H1 (cell line): ENCODE measurements around the gene KMT2A. TPM values are rescaled to one million over a fixed set of nuclear protein-coding genes. Genes with fewer than 3 reads are reported as not detected.

Experiments
- CTCF ChIA-PET: fragments of 300-600 bp; sonication (Branson Sonifier 250); formaldehyde crosslinking; loops from one replicate; lab custom pipeline; 2021; ENCODE audit not compliant: partially characterized antibody; lab: Charles Lee
- POLR2A ChIA-PET: fragments of 300-600 bp; sonication (Branson Sonifier 250); formaldehyde crosslinking; loops from one replicate; lab custom pipeline; 2021; ENCODE audit warnings: inconsistent platforms; ENCODE audit not compliant: partially characterized antibody; lab: Charles Lee
- DNase-seq, 2 experiments: peaks; one replicate each; pipeline versions ENCODE4 v3.0.0 to v3.0.0-alpha.2; 2010 to 2022; ENCODE audit warnings: low spot score in 2 of 2, low read depth in 1 of 2, mixed read lengths in 1 of 2
- FAIRE-seq: peaks from 2 replicates; lab custom pipeline; 2011; peaks lifted over from hg19 to GRCh38; lab: Jason Lieb, UNC
- H2AFZ ChIP-seq: 2 replicates; pipeline ENCODE4 v1.8.1; 2012; ENCODE audit warnings: low read length, inconsistent platforms
- H2AK5ac ChIP-seq: 2 replicates; pipeline ENCODE4 v1.6.1; 2013; ENCODE audit warnings: low read depth, low read length
- H2BK120ac ChIP-seq: replicated peaks from 2 replicates; pipeline ENCODE3; 2013; ENCODE audit warnings: low read depth, low read length, inconsistent platforms
- H2BK12ac ChIP-seq: 2 replicates; pipeline ENCODE4 v1.6.1; 2013; ENCODE audit warnings: low read depth, low read length
- H2BK15ac ChIP-seq: 2 replicates; pipeline ENCODE4 v1.6.1; 2013; ENCODE audit warnings: low read length
- H2BK20ac ChIP-seq: 2 replicates; pipeline ENCODE4 v1.6.1; 2013; ENCODE audit warnings: low read length
- H2BK5ac ChIP-seq: 2 replicates; pipeline ENCODE4 v1.6.1; 2013; ENCODE audit warnings: low read depth, low read length
- H3K14ac ChIP-seq: 2 replicates; pipeline ENCODE4 v1.6.1; 2013; ENCODE audit warnings: inconsistent platforms; ENCODE audit not compliant: insufficient read length
- H3K18ac ChIP-seq: 2 replicates; pipeline ENCODE4 v1.6.1; 2013; ENCODE audit warnings: low read length; ENCODE audit errors: extremely low read depth
- H3K23ac ChIP-seq: 2 replicates; pipeline ENCODE4 v1.6.1; 2013; ENCODE audit warnings: inconsistent platforms; ENCODE audit not compliant: insufficient read length
- H3K23me2 ChIP-seq: 2 replicates; pipeline ENCODE4 v1.6.1; 2013; ENCODE audit warnings: low read depth, low read length
- H3K27ac ChIP-seq: 2 replicates; pipeline ENCODE4 v1.6.1; 2011; ENCODE audit warnings: low read depth, low read length, inconsistent platforms
- H3K27me3 ChIP-seq, 4 experiments: replicated peaks in 1 of 4; 1 replicate in 1 of 4; 2 replicates in 3 of 4; pipeline versions ENCODE4 v1.6.1 to v1.8.1; 2011 to 2013; ENCODE audit warnings: low read length in 3 of 4, mild to moderate bottlenecking in 3 of 4, inconsistent platforms in 2 of 4, mixed read lengths in 2 of 4, moderate library complexity in 1 of 4; ENCODE audit not compliant: control insufficient read depth in 3 of 4, insufficient read depth in 3 of 4; ENCODE audit errors: extremely low read depth in 1 of 4
- H3K36me3 ChIP-seq, 4 experiments: 2 replicates each; pipeline versions ENCODE4 v1.6.1 to v1.8.1; 2011 to 2013; ENCODE audit warnings: mild to moderate bottlenecking in 4 of 4, low read length in 3 of 4, moderate library complexity in 2 of 4, control low read depth in 1 of 4, inconsistent platforms in 1 of 4; ENCODE audit not compliant: insufficient read depth in 4 of 4, control insufficient read depth in 2 of 4
- H3K4ac ChIP-seq: replicated peaks from 2 replicates; pipeline ENCODE3; 2013; ENCODE audit warnings: low read length, low read depth, mixed read lengths, inconsistent platforms; ENCODE audit not compliant: insufficient read length
- H3K4me1 ChIP-seq, 4 experiments: replicated peaks in 1 of 4; 1 replicate in 1 of 4; 2 replicates in 3 of 4; pipeline versions ENCODE4 v1.6.1 to v1.8.1; 2011 to 2013; ENCODE audit warnings: low read length in 3 of 4, inconsistent platforms in 2 of 4, mixed read lengths in 1 of 4; ENCODE audit not compliant: insufficient read depth in 4 of 4, control insufficient read depth in 3 of 4
- H3K4me2 ChIP-seq, 2 experiments: 2 replicates each; pipeline versions ENCODE4 v1.6.1 to v1.8.1; 2011 to 2013; ENCODE audit warnings: low read depth in 2 of 2, low read length in 2 of 2, control low read depth in 1 of 2, inconsistent platforms in 1 of 2, mild to moderate bottlenecking in 1 of 2; ENCODE audit not compliant: insufficient read depth in 1 of 2
- H3K4me3 ChIP-seq, 4 experiments: fragments of 200-600, 300-600 bp in 1 of 4; sonication (generic), shearing (Covaris generic), sonication (Bioruptor Twin) in 1 of 4; 2 replicates each; pipeline versions ENCODE4 v1.5.1 to v1.8.1; 2011 to 2016; ENCODE audit warnings: low read length in 4 of 4, low read depth in 3 of 4, control low read depth in 2 of 4, inconsistent platforms in 2 of 4, mild to moderate bottlenecking in 2 of 4, mixed read lengths in 1 of 4, moderate library complexity in 1 of 4; ENCODE audit not compliant: insufficient read depth in 2 of 4; ENCODE audit errors: extremely low read depth in 1 of 4
- H3K56ac ChIP-seq: replicated peaks from 2 replicates; pipeline ENCODE3; 2013; ENCODE audit warnings: low read depth, mild to moderate bottlenecking, mixed read lengths, low read length, inconsistent platforms; ENCODE audit not compliant: insufficient read length
- H3K79me1 ChIP-seq: 2 replicates; pipeline ENCODE4 v1.6.1; 2013; ENCODE audit warnings: low read depth, low read length, control low read depth
- H3K79me2 ChIP-seq, 2 experiments: 2 replicates each; pipeline versions ENCODE4 v1.6.1 to v1.8.1; 2012 to 2013; ENCODE audit warnings: low read length in 2 of 2, mild to moderate bottlenecking in 2 of 2, inconsistent platforms in 1 of 2; ENCODE audit not compliant: insufficient read depth in 2 of 2, control insufficient read depth in 1 of 2
- H3K9ac ChIP-seq, 4 experiments: replicated peaks in 1 of 4; 1 replicate in 1 of 4; 2 replicates in 3 of 4; pipeline versions ENCODE4 v1.6.1 to v1.8.1; 2011 to 2013; ENCODE audit warnings: low read depth in 3 of 4, low read length in 3 of 4, control low read depth in 2 of 4, mild to moderate bottlenecking in 2 of 4, moderate library complexity in 2 of 4, inconsistent platforms in 1 of 4; ENCODE audit errors: extremely low read depth in 1 of 4
- H3K9me3 ChIP-seq, 2 experiments: 2 replicates each; pipeline versions ENCODE4 v1.6.1 to v1.8.1; 2012 to 2013; ENCODE audit warnings: mild to moderate bottlenecking in 2 of 2, moderate library complexity in 2 of 2, control low read depth in 1 of 2, inconsistent platforms in 1 of 2, low read depth in 1 of 2, low read length in 1 of 2, mixed read lengths in 1 of 2; ENCODE audit not compliant: insufficient read depth in 2 of 2
- H4K20me1 ChIP-seq, 2 experiments: replicated peaks in 1 of 2; 2 replicates each; pipeline versions ENCODE3 to v1.8.1; 2011 to 2013; ENCODE audit warnings: inconsistent platforms in 2 of 2, low read length in 2 of 2, mild to moderate bottlenecking in 1 of 2; ENCODE audit not compliant: insufficient read depth in 2 of 2, control insufficient read depth in 1 of 2
- H4K5ac ChIP-seq: 2 replicates; pipeline ENCODE4 v1.6.1; 2013; ENCODE audit warnings: low read length, low read depth, mixed read lengths, inconsistent platforms; ENCODE audit not compliant: insufficient read length
- H4K8ac ChIP-seq: 2 replicates; pipeline ENCODE4 v1.8.0; 2013; ENCODE audit warnings: mild to moderate bottlenecking, moderate library complexity, low read length, inconsistent platforms; ENCODE audit not compliant: insufficient read depth; ENCODE audit errors: extremely low read depth
- H4K91ac ChIP-seq: replicated peaks from 2 replicates; pipeline ENCODE3; 2013; ENCODE audit warnings: low read length, mixed read lengths, inconsistent platforms; ENCODE audit not compliant: insufficient read length
- WGBS, 2 experiments: shearing (Covaris generic) in 1 of 2; methylation state at CpG; one replicate each; pipeline versions ENCODE4 v1.1.6 to v1.1.7; 2013 to 2015; ENCODE audit warnings: low lambda C conversion rate in 2 of 2, mixed read lengths in 2 of 2, inconsistent platforms in 1 of 2, low coverage in 1 of 2, missing lambda C conversion rate in 1 of 2; ENCODE audit not compliant: insufficient replicate concordance in 2 of 2, insufficient coverage in 1 of 2, insufficient read length in 1 of 2; ENCODE audit errors: extremely low coverage in 1 of 2, missing lambda C conversion rate in 1 of 2; 5-methylcytosine and 5-hydroxymethylcytosine counted together
- polyA plus RNA-seq, 7 experiments: library from polyadenylated mRNA; depleted of rRNA in 3 of 7; stranded (reverse) in 5 of 7; unstranded in 2 of 7; fragments of >200 nt in 5 of 7; fragments of 200-250 nt in 2 of 7; gene quantifications; 1 replicate in 5 of 7; 2 replicates in 1 of 7; 4 replicates in 1 of 7; pipeline versions ENCODE4 v1.2.1 to v1.2.3, GENCODE V29; 2011 to 2013; ENCODE audit warnings: missing spikeins in 2 of 7, mixed read lengths in 2 of 7
- total RNA-seq: library from RNA; stranded (reverse); fragmentation: NEBNext Ultra II Directional; extraction: Animal tissue kit (Norgen Biotek cat#: 25700); gene quantifications from 2 replicates; pipeline ENCODE4 v1.2.1, GENCODE V29; 2021

KMT2A gene
- total and polyA plus RNA-seq, 2 of the 8 experiments (the other 6 are each of a cell fraction or from before 2014, with no cell fraction given) = 35.9 to 62.1 TPM

DNA sequence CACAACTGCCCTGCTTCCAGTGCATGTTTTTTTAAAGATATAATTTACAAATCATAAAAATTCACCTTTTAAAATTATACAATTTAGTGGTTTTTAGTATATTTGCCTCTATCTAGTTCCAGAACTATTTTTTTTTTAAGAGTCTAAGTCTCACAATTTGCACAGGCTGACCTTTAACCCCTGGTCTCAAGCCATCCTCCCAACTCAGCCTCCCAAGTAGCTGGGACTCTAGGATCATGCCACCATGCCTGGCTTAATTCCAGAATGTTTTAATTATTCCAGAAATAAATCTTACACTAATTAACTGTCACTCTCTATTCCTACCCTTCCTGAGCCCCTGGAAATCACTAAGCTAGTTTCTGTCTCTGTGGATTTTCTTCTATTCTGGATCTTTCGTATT lies 134.5 kb downstream of the KMT2A start:
- no peak overlapping the region for H4K8ac ChIP-seq
- no peaks in the 10 kb centered on the region for H3K36me3 ChIP-seq
- peaks cover 6 to 8% of the 10 kb centered on the region in 2 experiments for H4K20me1 ChIP-seq
- ChIA-PET POLR2A (no interaction called here), CTCF (interaction anchor here (0.7 to 1.1 kb wide), 2 partner anchors 41 kb away, joined by 3 read pairs; no protein-coding TSS in a partner anchor)
- no peak overlapping the region for H4K91ac ChIP-seq
- H2BK12ac ChIP-seq = no peak overlapping the region
- no peak overlapping the region for H2BK15ac ChIP-seq
- peaks cover 7% of the 10 kb centered on the region; the same call in 1 of the 2 replicates for H3K23me2 ChIP-seq
- no peak overlapping the region for H3K56ac ChIP-seq
- H2BK120ac ChIP-seq = no peak overlapping the region
- no peak overlapping the region for H2BK5ac ChIP-seq
- DNase-seq = no peak
- H3K79me1 ChIP-seq = no peaks in the 10 kb centered on the region
- H3K4me1 ChIP-seq = peaks cover 0 to 4% (median 0%) of the 10 kb centered on the region in 4 experiments; a peak in 1 of 7 replicates
- no peak overlapping the region for H3K9ac ChIP-seq
- H2BK20ac ChIP-seq = no peak overlapping the region
- H3K27ac ChIP-seq = no peak overlapping the region
- no peak overlapping the region for H2AFZ ChIP-seq
- no peak overlapping the region for H3K4me2 ChIP-seq
- H4K5ac ChIP-seq = no peak overlapping the region
- H3K23ac ChIP-seq = no peak overlapping the region
- no peak for FAIRE-seq
- no peak overlapping the region for H3K14ac ChIP-seq
- H3K4me3 ChIP-seq = no peak overlapping the region
- no peak overlapping the region for H2AK5ac ChIP-seq
- H3K4ac ChIP-seq = no peak overlapping the region
- WGBS, 2 experiments = 94% methylated on average over 1 of the region's 1 CpG; no CpG with 5 or more reads in 1 of the 2 experiments
- H3K79me2 ChIP-seq = peaks cover 13 to 34% of the 10 kb centered on the region in 2 experiments
- no peaks in the 10 kb centered on the region for H3K27me3 ChIP-seq
- H3K9me3 ChIP-seq = no peaks in the 10 kb centered on the region
- H3K18ac ChIP-seq = no peak overlapping the region
